ENCODE measurements around the gene VHLL.

Gene VHLL

GRCh38 chr1:156249593-156249992 is 49.5 kb downstream of the VHLL start:
- no peak for DNase-seq
